HG02571 (cell line): ENCODE results near the gene GPT2.
"Not testable (repeated sequence)": the region's sequence is repeated elsewhere in the genome, so short reads cannot be mapped to it uniquely, and the experiment has no call there.

Experiments
- ATAC-seq: cut with Tn5 transposase; IDR thresholded peaks from one replicate; pipeline ENCODE4 v1.9.1; 2021; ENCODE audit warnings: mild to moderate bottlenecking, moderate library complexity; ENCODE audit not compliant: unreplicated experiment

The GPT2 gene

DNA sequence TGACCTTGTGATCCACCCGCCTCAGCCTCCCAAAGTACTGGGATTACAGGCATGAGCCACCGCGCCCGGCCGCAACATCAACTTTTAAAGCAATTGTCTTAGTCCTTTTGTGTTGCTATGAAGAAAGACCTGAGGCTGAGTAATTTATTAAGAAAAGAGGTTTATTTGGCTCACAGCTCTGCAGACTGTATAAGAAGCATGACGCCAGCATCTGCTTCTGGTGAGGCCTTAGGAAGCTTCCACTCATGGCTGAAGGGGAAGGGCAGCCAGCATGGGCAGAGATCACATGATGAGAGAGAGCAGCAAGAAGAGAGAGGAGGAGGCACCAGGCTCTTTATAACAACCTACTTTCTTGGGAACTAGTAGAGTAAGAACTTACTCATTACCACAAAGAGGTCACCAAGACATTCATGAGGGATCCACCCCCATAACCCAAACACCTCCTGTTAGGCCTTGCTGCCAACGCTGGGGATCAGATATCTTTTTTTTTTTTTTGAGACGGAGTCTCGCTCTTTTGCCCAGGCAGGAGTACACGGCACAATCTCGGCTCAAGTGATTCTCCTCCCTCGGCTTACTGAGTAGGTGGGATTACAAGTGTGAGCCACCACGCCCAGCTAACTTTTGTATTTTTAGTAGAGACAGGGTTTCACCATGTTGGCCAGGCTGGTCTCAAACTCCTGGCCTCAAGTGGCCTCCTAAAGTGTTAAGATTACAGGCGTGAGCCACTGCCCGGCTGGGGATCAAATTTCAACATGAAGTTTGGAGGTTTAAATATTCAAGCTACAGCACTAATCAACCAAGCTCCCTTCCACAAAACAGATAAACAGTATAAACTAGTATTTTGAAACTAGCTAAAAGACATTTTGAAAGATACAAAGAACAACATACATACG lies 21.4 kb upstream of the GPT2 start:
- ATAC-seq: no peak

GRCh38 chr16:46866286-46866685 lies 17.9 kb upstream of the GPT2 start:
- no peak for ATAC-seq

DNA sequence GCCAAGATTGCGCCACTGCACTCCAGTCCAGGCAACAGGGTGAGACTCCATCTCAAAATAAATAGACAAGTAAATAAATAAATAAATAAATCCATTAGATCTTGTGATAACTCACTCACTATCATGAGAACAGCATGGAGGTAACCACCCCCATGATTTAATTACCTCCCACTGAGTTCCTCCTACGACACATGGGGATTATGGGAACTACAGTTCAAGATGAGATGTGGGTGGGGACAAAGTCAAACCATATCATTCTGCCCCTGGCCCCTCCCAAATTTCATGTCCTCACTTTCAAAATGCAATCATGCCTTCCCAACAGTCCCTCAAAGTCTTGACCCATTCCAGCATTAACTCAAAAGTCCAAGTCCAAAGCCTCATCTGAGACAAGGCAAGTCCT lies 16.7 kb upstream of the GPT2 start:
- not testable (repeated sequence) for ATAC-seq

DNA sequence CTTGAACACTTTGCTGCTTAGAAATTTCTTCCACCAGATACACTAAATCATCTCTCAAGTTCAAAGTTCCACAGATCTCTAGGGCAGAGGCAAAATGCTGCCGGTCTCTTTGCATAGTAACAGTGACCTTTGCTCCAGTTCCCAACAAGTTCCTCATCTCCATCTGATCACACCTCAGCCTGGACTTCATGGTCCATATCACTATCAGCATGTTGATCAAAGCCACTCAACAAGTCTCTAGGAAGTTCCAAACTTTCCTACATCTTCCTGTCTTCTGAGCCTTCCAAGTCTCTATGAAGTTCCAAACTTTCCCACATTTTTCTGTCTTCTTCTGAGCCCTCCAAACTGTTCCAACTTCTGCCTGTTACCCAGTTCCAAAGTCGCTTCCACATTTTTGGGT lies 15.3 kb upstream of the GPT2 start:
- not testable (repeated sequence) for ATAC-seq

GRCh38 chr16:46871597-46871996 lies 12.6 kb upstream of the GPT2 start:
- no peak for ATAC-seq

GRCh38 chr16:46873201-46873600 lies 11.0 kb upstream of the GPT2 start:
- no peak for ATAC-seq

DNA sequence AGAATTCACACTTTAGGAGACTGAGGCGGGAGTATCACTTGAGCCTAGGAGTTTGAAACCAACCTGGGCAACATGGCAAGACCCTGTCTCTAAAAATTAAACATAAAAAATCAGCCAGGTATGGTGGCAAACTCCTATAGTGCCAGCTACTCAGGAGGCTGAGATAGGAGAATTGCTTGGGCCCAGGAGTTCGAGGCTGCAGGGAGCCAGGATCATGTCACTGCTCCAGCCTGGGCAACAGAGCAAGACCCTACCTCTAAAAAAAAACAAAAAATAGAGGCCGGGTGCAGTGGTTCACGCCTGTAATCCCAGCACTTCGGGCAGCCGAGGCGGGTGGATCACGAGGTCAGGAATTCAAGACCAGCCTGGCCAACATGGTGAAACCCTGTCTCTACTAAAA lies 8.9 kb upstream of the GPT2 start:
- ATAC-seq: no peak

GRCh38 chr16:46882304-46882939 lies 1.7 kb upstream of the GPT2 start:
- ATAC-seq: no peak

- ATAC-seq: no peak
Measured at GRCh38 chr16:46882940-46883307, 1.2 kb upstream of the GPT2 start.

DNA sequence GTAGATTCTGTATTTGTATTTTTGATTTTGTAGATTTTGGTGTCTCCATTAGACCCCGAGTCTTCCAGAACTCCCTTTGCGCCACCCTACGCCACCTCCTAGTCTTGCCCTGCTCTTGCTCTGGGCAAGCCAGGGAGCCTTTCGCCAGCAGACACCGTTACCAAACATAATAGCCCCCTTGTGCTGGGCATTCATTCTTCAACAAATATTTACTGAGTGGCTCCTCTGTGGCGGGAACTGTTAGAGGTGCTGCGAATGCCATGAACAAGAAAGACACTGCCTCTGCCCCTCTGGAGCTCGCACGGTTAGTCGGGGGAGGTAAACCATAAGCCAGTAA lies 841 bp upstream of the GPT2 start:
- no peak for ATAC-seq

DNA sequence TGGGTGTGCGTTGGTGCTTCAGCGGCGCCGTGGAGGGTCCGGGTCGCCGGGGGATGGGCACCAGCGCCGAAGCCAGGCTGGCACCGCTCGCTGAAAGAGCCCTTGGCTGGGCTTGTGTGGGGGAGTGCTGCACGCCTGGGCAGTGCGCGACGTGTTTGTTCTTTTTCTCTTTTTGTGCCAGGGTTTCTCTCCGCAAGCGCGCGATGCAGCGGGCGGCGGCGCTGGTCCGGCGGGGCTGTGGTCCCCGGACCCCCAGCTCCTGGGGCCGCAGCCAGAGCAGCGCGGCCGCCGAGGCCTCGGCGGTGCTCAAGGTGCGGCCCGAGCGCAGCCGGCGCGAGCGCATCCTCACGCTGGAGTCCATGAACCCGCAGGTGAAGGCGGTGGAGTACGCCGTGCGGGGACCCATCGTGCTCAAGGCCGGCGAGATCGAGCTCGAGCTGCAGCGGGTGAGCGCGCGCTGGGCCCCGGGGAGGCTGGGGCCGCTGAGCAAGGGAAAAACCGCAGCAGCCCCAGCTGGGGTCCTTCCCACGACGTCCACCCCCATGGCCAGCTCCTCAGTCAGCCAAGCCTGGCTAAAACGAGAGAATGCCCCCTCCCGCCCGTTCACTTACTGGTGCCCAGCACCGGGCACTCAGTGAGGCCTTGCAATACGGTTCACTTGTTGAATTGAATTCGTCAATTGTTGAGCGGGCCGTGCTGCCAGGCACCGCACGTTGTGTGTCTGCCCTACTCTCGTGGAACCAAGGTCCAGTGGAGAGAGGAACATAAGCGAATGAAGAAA lies 541 bp downstream of the GPT2 start:
- ATAC-seq: peak; percentile 9

DNA sequence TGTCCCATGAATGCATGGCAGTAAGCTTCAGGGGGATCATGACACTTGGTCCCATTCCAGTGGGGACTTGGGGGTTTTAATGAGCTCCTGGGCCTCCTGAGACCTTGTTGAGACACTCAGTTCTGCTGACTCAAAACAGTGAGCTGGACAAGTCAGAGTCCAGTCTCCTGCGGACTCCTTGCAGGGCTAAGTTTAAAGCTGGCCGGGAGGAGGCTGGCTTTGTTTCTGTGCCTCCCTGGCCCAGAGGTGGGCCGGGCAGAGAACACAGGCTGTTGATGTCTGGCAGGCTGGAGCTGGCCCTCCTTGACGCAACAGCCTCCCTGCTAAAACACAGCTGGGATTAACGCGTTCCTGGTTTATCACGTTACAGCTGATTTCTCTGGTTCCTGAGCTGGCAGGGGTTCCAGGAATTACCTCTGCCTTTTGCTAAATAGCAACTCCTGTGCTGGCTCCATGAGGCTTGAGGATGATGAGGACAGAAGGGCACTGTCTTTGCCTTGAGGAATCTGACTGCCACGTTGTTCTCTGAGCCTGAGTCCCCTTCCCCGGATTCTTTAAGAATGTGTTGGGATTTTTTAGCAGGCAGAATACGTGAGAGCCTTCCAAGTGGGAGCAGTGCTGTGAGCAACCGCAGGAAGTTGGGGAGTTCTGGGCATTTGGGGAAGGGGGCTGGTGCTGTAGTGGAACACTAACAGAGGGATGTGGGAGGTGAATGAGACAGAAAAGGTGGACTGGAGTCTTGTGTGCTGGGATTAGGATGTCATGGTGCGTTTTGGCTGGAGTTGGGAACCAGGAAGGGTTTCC lies 2.0 kb downstream of the GPT2 start:
- no peak for ATAC-seq

- ATAC-seq: no peak
Measured at GRCh38 chr16:46886764-46887523, 2.8 kb downstream of the GPT2 start.

GRCh38 chr16:46887524-46887854 lies 3.3 kb downstream of the GPT2 start:
- no peak for ATAC-seq

GRCh38 chr16:46889245-46889941 lies 5.2 kb downstream of the GPT2 start:
- no peak for ATAC-seq

- no peak for ATAC-seq
Measured at GRCh38 chr16:46889942-46890300, 5.8 kb downstream of the GPT2 start.

DNA sequence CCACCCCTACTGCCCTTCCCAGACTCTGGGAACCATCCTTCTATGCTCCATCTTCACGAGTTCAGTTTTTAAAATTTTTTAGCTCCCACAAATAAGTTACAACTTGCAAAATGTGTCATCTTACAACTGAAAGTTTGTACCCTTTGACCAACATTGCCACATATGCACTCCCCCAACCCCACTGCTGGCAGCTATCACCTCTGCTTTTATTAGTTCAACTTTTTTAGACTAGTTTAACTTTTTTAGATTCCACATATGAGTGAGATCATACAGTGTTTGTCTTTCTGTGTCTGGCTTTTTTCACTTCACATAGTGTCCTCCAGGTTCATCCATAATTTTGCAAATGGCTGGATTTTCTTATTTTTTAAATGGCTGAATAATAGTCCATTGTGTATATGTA lies 7.7 kb downstream of the GPT2 start:
- no peak for ATAC-seq

- ATAC-seq: no peak
Measured at GRCh38 chr16:46894036-46894672, 10.0 kb downstream of the GPT2 start.
